ENCODE results near the gene C1orf122.

GRCh38 chr1:37782491-37782890 is 25.1 kb upstream of the C1orf122 start:
- TF ChIP-seq OSR1 (CRISPR knock-in tag; IDR thresholded peaks at IDR 0.05) = no peak
- TF ChIP-seq ZC3H10 (CRISPR knock-in tag; IDR thresholded peaks at IDR 0.05) = no peak
- TF ChIP-seq RARB (CRISPR knock-in tag; IDR thresholded peaks at IDR 0.05) = no peak
- TF ChIP-seq PATZ1 (CRISPR knock-in tag; IDR thresholded peaks at IDR 0.05; ENCODE audit: borderline replicate concordance) = no peak
- TF ChIP-seq GLIS3 (CRISPR knock-in tag; IDR thresholded peaks at IDR 0.05) = no peak
- TF ChIP-seq ZFP3 (CRISPR knock-in tag; IDR thresholded peaks at IDR 0.05) = no peak
- no peak for TF ChIP-seq CREB5 (CRISPR knock-in tag; IDR thresholded peaks at IDR 0.05; ENCODE audit: low read depth)
- TF ChIP-seq ZFP30 (CRISPR knock-in tag; IDR thresholded peaks at IDR 0.05) = no peak
- no peak for TF ChIP-seq CSRNP3 (CRISPR knock-in tag; IDR thresholded peaks at IDR 0.05)
- TF ChIP-seq ARNTL (CRISPR knock-in tag; IDR thresholded peaks at IDR 0.05; ENCODE audit: borderline replicate concordance, low read depth) = no peak
- no peak for TF ChIP-seq TCF4 (CRISPR knock-in tag; IDR thresholded peaks at IDR 0.05; ENCODE audit: borderline replicate concordance)
- no peak for TF ChIP-seq ZNF8 (CRISPR knock-in tag; IDR thresholded peaks at IDR 0.05)
- no peak for TF ChIP-seq PPARA (CRISPR knock-in tag; IDR thresholded peaks at IDR 0.05; ENCODE audit: borderline replicate concordance)
- TF ChIP-seq BACH2 (CRISPR knock-in tag; IDR thresholded peaks at IDR 0.05; ENCODE audit: borderline replicate concordance) = no peak
